ENCODE results near the gene RALGPS1.

The RALGPS1 gene

DNA sequence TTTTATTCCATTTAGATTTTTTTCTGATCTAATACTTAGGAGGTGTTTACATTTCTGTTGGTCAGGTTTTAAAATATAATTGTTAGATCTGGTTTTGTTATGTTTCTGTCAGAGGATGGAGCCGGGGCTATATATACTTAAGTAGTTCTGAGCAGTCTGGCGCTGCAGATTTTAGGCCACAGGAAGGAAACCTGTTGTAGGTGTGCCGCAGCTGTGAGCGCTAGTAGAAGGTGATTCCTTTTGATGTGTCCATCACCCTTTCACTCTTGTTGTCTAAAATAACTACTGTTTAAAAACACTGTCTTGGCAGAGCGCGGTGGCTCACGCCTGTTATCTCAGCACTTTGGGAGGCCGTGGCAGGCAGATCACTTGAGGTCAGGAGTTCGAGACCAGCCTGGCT lies 37.2 kb upstream of the RALGPS1 start:
- TF ChIP-seq, protein P1, sequence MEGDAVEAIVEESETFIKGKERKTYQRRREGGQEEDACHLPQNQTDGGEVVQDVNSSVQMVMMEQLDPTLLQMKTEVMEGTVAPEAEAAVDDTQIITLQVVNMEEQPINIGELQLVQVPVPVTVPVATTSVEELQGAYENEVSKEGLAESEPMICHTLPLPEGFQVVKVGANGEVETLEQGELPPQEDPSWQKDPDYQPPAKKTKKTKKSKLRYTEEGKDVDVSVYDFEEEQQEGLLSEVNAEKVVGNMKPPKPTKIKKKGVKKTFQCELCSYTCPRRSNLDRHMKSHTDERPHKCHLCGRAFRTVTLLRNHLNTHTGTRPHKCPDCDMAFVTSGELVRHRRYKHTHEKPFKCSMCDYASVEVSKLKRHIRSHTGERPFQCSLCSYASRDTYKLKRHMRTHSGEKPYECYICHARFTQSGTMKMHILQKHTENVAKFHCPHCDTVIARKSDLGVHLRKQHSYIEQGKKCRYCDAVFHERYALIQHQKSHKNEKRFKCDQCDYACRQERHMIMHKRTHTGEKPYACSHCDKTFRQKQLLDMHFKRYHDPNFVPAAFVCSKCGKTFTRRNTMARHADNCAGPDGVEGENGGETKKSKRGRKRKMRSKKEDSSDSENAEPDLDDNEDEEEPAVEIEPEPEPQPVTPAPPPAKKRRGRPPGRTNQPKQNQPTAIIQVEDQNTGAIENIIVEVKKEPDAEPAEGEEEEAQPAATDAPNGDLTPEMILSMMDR (IDR thresholded peaks at IDR 0.05; ENCODE audit: low read depth, low read length, missing control alignments) = no peak
- no peak overlapping the region for H3K4me3 ChIP-seq (replicated peaks; ENCODE audit: low read depth, low read length)
- no peak for DNase-seq (ENCODE audit: extremely low read depth, low read depth)

DNA sequence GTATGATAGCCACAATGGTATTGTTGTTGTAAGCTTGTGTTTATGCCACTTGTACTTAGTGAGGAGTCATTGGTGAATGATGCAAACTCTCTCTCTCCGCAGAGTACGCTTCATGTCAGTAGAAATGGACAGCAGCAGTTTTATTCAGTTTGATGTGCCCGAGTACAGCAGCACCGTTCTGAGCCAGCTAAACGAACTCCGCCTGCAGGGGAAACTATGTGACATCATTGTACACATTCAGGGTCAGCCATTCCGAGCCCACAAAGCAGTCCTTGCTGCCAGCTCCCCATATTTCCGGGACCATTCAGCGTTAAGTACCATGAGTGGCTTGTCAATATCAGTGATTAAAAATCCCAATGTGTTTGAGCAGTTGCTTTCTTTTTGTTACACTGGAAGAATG lies 35.3 kb upstream of the RALGPS1 start:
- TF ChIP-seq, protein P1 (IDR thresholded peaks at IDR 0.05; ENCODE audit: low read depth, low read length, missing control alignments) = no peak
- DNase-seq (ENCODE audit: extremely low read depth, low read depth) = no peak
- no peak overlapping the region for H3K4me3 ChIP-seq (replicated peaks; ENCODE audit: low read depth, low read length)

DNA sequence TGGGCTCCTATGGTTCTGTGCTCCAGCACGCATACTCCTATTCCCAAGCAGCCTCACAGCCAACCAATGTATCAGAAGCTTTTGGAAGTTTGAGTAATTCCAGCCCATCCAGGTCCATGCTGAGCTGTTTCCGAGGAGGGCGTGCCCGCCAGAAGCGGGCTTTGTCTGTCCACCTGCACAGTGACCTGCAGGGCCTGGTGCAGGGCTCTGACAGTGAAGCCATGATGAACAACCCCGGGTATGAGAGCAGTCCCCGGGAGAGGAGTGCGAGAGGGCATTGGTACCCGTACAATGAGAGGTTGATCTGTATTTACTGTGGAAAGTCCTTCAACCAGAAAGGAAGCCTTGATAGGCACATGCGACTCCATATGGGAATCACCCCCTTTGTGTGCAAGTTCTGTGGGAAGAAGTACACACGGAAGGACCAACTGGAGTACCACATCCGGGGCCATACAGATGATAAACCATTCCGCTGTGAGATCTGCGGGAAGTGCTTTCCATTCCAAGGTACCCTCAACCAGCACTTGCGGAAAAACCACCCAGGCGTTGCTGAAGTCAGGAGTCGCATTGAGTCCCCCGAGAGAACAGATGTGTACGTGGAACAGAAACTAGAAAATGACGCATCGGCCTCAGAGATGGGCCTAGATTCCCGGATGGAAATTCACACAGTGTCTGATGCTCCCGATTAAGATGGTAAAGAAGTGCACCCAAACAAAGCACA lies 34.2 kb upstream of the RALGPS1 start:
- no peak overlapping the region for H3K4me3 ChIP-seq (replicated peaks; ENCODE audit: low read depth, low read length)
- DNase-seq (ENCODE audit: extremely low read depth, low read depth) = no peak
- TF ChIP-seq, protein P1 (IDR thresholded peaks at IDR 0.05; ENCODE audit: low read depth, low read length, missing control alignments) = no peak

DNA sequence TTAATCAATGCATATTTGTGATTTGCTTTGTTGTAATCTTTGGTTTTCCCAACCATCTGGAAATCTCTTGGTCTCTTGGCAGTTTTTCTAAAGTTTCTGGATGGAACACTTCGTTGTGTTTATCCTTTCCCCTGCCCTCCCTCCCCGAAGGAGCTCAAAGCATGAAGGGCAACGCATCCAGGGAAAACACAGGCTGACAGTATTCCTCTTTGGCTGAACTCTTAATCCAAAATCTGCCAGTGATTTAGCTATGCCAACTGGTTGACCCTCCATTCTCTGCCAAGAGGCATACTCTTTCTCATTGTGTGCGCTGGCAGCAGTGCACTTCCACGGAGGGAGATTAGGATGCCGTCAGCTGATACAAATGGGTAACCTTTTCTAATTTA lies 33.6 kb upstream of the RALGPS1 start:
- no peak overlapping the region for H3K4me3 ChIP-seq (replicated peaks; ENCODE audit: low read depth, low read length)
- DNase-seq (ENCODE audit: extremely low read depth, low read depth) = no peak
- TF ChIP-seq, protein P1 (IDR thresholded peaks at IDR 0.05; ENCODE audit: low read depth, low read length, missing control alignments) = no peak

DNA sequence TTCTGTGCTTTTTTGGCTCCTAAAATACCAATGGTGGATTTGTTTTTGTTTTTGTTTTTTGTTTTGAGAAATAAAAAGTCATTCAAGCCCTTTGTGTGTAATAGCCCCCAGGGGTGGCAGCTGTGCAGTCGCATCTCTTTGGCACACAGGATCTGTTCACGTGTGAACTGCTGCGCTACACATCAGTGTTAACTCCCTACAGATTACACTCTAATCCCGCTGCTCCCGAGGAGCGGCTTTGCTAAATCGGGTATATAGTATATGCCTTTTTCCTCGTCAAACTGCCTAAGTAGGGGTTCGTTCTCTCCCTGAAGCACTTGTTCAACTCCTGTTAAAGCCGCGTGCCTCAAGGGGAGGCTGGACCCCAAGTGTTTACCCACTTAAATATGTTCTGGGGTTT lies 31.8 kb upstream of the RALGPS1 start:
- TF ChIP-seq, protein P1 (IDR thresholded peaks at IDR 0.05; ENCODE audit: low read depth, low read length, missing control alignments) = no peak
- no peak overlapping the region for H3K4me3 ChIP-seq (replicated peaks; ENCODE audit: low read depth, low read length)
- DNase-seq (ENCODE audit: extremely low read depth, low read depth) = no peak

DNA sequence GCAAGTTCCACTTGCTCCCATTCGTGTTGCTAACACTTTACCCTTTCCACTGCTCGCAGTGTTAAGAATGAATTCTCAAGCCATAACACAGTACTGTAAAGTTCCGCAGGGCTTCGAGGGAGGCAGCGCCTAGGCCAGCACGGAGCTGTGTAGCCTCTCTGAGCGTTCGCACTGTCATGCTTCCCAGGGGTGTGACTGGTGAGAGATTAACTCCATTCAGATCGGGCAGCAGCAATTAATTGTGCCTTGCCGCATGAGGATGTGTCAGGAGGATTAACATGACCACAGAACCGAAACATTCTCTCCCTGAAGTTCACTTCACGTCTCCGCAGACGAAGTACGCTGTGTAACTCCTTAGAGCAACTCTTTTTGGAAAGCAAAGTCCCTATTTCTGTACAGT lies 30.9 kb upstream of the RALGPS1 start:
- DNase-seq (ENCODE audit: extremely low read depth, low read depth) = no peak
- TF ChIP-seq, protein P1 (IDR thresholded peaks at IDR 0.05; ENCODE audit: low read depth, low read length, missing control alignments) = no peak

DNA sequence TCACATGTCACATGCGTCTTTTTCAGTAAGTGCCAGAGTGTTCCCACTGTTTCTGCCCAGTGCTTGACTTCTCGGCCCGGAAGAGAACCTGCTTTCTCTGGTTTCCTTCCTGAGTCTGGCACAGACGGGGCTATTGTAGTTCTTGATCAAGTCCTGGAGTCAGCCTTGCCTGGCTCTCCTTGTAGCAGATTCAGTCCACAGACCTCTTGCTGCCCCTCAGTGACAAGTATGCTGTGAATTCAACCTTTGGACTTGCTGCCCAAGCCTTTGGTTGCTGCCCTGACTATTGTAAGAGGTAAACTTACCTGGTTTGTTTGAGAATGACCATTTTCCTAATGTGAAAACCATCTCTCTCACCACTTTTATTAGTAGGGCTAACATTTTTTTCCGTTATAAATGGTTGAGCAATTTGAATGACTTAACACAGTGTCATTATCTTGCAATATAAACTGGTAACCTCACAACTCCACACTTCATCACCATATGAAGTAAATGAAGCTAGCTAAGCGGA lies 29.4 kb upstream of the RALGPS1 start:
- TF ChIP-seq, protein P1 (IDR thresholded peaks at IDR 0.05; ENCODE audit: low read depth, low read length, missing control alignments) = no peak
- no peak for DNase-seq (ENCODE audit: extremely low read depth, low read depth)
- H3K4me3 ChIP-seq (replicated peaks; ENCODE audit: low read depth, low read length) = no peak overlapping the region

More for the DNA sequence above, 30.9 kb upstream of the RALGPS1 start:
- no peak overlapping the region for H3K4me3 ChIP-seq (replicated peaks; ENCODE audit: low read depth, low read length)
